H1 (cell line): ENCODE measurements around the gene PLXNB2. TPM values are rescaled to one million over a fixed set of nuclear protein-coding genes. Genes with fewer than 3 reads are reported as not detected.

Experiments used
- CTCF ChIA-PET: fragments of 300-600 bp; sonication (Branson Sonifier 250); formaldehyde crosslinking; loops from one replicate; lab custom pipeline; 2021; ENCODE audit not compliant: partially characterized antibody; lab: Charles Lee
- POLR2A ChIA-PET: fragments of 300-600 bp; sonication (Branson Sonifier 250); formaldehyde crosslinking; loops from one replicate; lab custom pipeline; 2021; ENCODE audit warnings: inconsistent platforms; ENCODE audit not compliant: partially characterized antibody; lab: Charles Lee
- DNase-seq, 2 experiments: peaks; one replicate each; pipeline versions ENCODE4 v3.0.0 to v3.0.0-alpha.2; 2010 to 2022; ENCODE audit warnings: low spot score in 2 of 2, low read depth in 1 of 2, mixed read lengths in 1 of 2
- FAIRE-seq: peaks from 2 replicates; lab custom pipeline; 2011; peaks lifted over from hg19 to GRCh38; lab: Jason Lieb, UNC
- H2AFZ ChIP-seq: 2 replicates; pipeline ENCODE4 v1.8.1; 2012; ENCODE audit warnings: low read length, inconsistent platforms
- H2AK5ac ChIP-seq: 2 replicates; pipeline ENCODE4 v1.6.1; 2013; ENCODE audit warnings: low read depth, low read length
- H2BK120ac ChIP-seq: replicated peaks from 2 replicates; pipeline ENCODE3; 2013; ENCODE audit warnings: low read depth, low read length, inconsistent platforms
- H2BK12ac ChIP-seq: 2 replicates; pipeline ENCODE4 v1.6.1; 2013; ENCODE audit warnings: low read depth, low read length
- H2BK15ac ChIP-seq: 2 replicates; pipeline ENCODE4 v1.6.1; 2013; ENCODE audit warnings: low read length
- H2BK20ac ChIP-seq: 2 replicates; pipeline ENCODE4 v1.6.1; 2013; ENCODE audit warnings: low read length
- H2BK5ac ChIP-seq: 2 replicates; pipeline ENCODE4 v1.6.1; 2013; ENCODE audit warnings: low read depth, low read length
- H3K14ac ChIP-seq: 2 replicates; pipeline ENCODE4 v1.6.1; 2013; ENCODE audit warnings: inconsistent platforms; ENCODE audit not compliant: insufficient read length
- H3K18ac ChIP-seq: 2 replicates; pipeline ENCODE4 v1.6.1; 2013; ENCODE audit warnings: low read length; ENCODE audit errors: extremely low read depth
- H3K23ac ChIP-seq: 2 replicates; pipeline ENCODE4 v1.6.1; 2013; ENCODE audit warnings: inconsistent platforms; ENCODE audit not compliant: insufficient read length
- H3K23me2 ChIP-seq: 2 replicates; pipeline ENCODE4 v1.6.1; 2013; ENCODE audit warnings: low read depth, low read length
- H3K27ac ChIP-seq: 2 replicates; pipeline ENCODE4 v1.6.1; 2011; ENCODE audit warnings: low read depth, low read length, inconsistent platforms
- H3K27me3 ChIP-seq, 4 experiments: replicated peaks in 1 of 4; 1 replicate in 1 of 4; 2 replicates in 3 of 4; pipeline versions ENCODE4 v1.6.1 to v1.8.1; 2011 to 2013; ENCODE audit warnings: low read length in 3 of 4, mild to moderate bottlenecking in 3 of 4, inconsistent platforms in 2 of 4, mixed read lengths in 2 of 4, moderate library complexity in 1 of 4; ENCODE audit not compliant: control insufficient read depth in 3 of 4, insufficient read depth in 3 of 4; ENCODE audit errors: extremely low read depth in 1 of 4
- H3K36me3 ChIP-seq, 4 experiments: 2 replicates each; pipeline versions ENCODE4 v1.6.1 to v1.8.1; 2011 to 2013; ENCODE audit warnings: mild to moderate bottlenecking in 4 of 4, low read length in 3 of 4, moderate library complexity in 2 of 4, control low read depth in 1 of 4, inconsistent platforms in 1 of 4; ENCODE audit not compliant: insufficient read depth in 4 of 4, control insufficient read depth in 2 of 4
- H3K4ac ChIP-seq: replicated peaks from 2 replicates; pipeline ENCODE3; 2013; ENCODE audit warnings: low read length, low read depth, mixed read lengths, inconsistent platforms; ENCODE audit not compliant: insufficient read length
- H3K4me1 ChIP-seq, 4 experiments: replicated peaks in 1 of 4; 1 replicate in 1 of 4; 2 replicates in 3 of 4; pipeline versions ENCODE4 v1.6.1 to v1.8.1; 2011 to 2013; ENCODE audit warnings: low read length in 3 of 4, inconsistent platforms in 2 of 4, mixed read lengths in 1 of 4; ENCODE audit not compliant: insufficient read depth in 4 of 4, control insufficient read depth in 3 of 4
- H3K4me2 ChIP-seq, 2 experiments: 2 replicates each; pipeline versions ENCODE4 v1.6.1 to v1.8.1; 2011 to 2013; ENCODE audit warnings: low read depth in 2 of 2, low read length in 2 of 2, control low read depth in 1 of 2, inconsistent platforms in 1 of 2, mild to moderate bottlenecking in 1 of 2; ENCODE audit not compliant: insufficient read depth in 1 of 2
- H3K4me3 ChIP-seq, 4 experiments: fragments of 200-600, 300-600 bp in 1 of 4; sonication (generic), shearing (Covaris generic), sonication (Bioruptor Twin) in 1 of 4; 2 replicates each; pipeline versions ENCODE4 v1.5.1 to v1.8.1; 2011 to 2016; ENCODE audit warnings: low read length in 4 of 4, low read depth in 3 of 4, control low read depth in 2 of 4, inconsistent platforms in 2 of 4, mild to moderate bottlenecking in 2 of 4, mixed read lengths in 1 of 4, moderate library complexity in 1 of 4; ENCODE audit not compliant: insufficient read depth in 2 of 4; ENCODE audit errors: extremely low read depth in 1 of 4
- H3K56ac ChIP-seq: replicated peaks from 2 replicates; pipeline ENCODE3; 2013; ENCODE audit warnings: low read depth, mild to moderate bottlenecking, mixed read lengths, low read length, inconsistent platforms; ENCODE audit not compliant: insufficient read length
- H3K79me1 ChIP-seq: 2 replicates; pipeline ENCODE4 v1.6.1; 2013; ENCODE audit warnings: low read depth, low read length, control low read depth
- H3K79me2 ChIP-seq, 2 experiments: 2 replicates each; pipeline versions ENCODE4 v1.6.1 to v1.8.1; 2012 to 2013; ENCODE audit warnings: low read length in 2 of 2, mild to moderate bottlenecking in 2 of 2, inconsistent platforms in 1 of 2; ENCODE audit not compliant: insufficient read depth in 2 of 2, control insufficient read depth in 1 of 2
- H3K9ac ChIP-seq, 4 experiments: replicated peaks in 1 of 4; 1 replicate in 1 of 4; 2 replicates in 3 of 4; pipeline versions ENCODE4 v1.6.1 to v1.8.1; 2011 to 2013; ENCODE audit warnings: low read depth in 3 of 4, low read length in 3 of 4, control low read depth in 2 of 4, mild to moderate bottlenecking in 2 of 4, moderate library complexity in 2 of 4, inconsistent platforms in 1 of 4; ENCODE audit errors: extremely low read depth in 1 of 4
- H3K9me3 ChIP-seq, 2 experiments: 2 replicates each; pipeline versions ENCODE4 v1.6.1 to v1.8.1; 2012 to 2013; ENCODE audit warnings: mild to moderate bottlenecking in 2 of 2, moderate library complexity in 2 of 2, control low read depth in 1 of 2, inconsistent platforms in 1 of 2, low read depth in 1 of 2, low read length in 1 of 2, mixed read lengths in 1 of 2; ENCODE audit not compliant: insufficient read depth in 2 of 2
- H4K20me1 ChIP-seq, 2 experiments: replicated peaks in 1 of 2; 2 replicates each; pipeline versions ENCODE3 to v1.8.1; 2011 to 2013; ENCODE audit warnings: inconsistent platforms in 2 of 2, low read length in 2 of 2, mild to moderate bottlenecking in 1 of 2; ENCODE audit not compliant: insufficient read depth in 2 of 2, control insufficient read depth in 1 of 2
- H4K5ac ChIP-seq: 2 replicates; pipeline ENCODE4 v1.6.1; 2013; ENCODE audit warnings: low read length, low read depth, mixed read lengths, inconsistent platforms; ENCODE audit not compliant: insufficient read length
- H4K8ac ChIP-seq: 2 replicates; pipeline ENCODE4 v1.8.0; 2013; ENCODE audit warnings: mild to moderate bottlenecking, moderate library complexity, low read length, inconsistent platforms; ENCODE audit not compliant: insufficient read depth; ENCODE audit errors: extremely low read depth
- H4K91ac ChIP-seq: replicated peaks from 2 replicates; pipeline ENCODE3; 2013; ENCODE audit warnings: low read length, mixed read lengths, inconsistent platforms; ENCODE audit not compliant: insufficient read length
- CBX5 ChIP-seq: fragments of 300-800, 300-1000 bp; sonication (generic); IDR thresholded peaks from 2 replicates; pipeline ENCODE4 v1.7.1; 2016; ENCODE audit warnings: antibody characterized with exemption, low read length, low read depth
- CHD1 ChIP-seq: IDR thresholded peaks from 2 replicates; pipeline ENCODE4 v1.6.1; 2012; ENCODE audit warnings: low read depth, low read length, improper control_type of control experiment
- EGR1 ChIP-seq: IDR thresholded peaks from 2 replicates; pipeline ENCODE4 v1.6.1; 2011; ENCODE audit warnings: low read depth, low read length, borderline replicate concordance
- GTF2F1 ChIP-seq: IDR thresholded peaks from 2 replicates; pipeline ENCODE4 v1.6.1; 2012; ENCODE audit warnings: low read depth, low read length, improper control_type of control experiment, borderline replicate concordance
- KDM4A ChIP-seq: IDR thresholded peaks from one replicate; pipeline ENCODE4 v1.7.1; 2012; ENCODE audit warnings: low read depth, mild to moderate bottlenecking, moderate library complexity, low read length, inconsistent platforms; ENCODE audit not compliant: severe bottlenecking
- NANOG ChIP-seq: IDR thresholded peaks from 2 replicates; pipeline ENCODE4 v1.6.1; 2011; ENCODE audit warnings: low read length, low read depth, mild to moderate bottlenecking, inconsistent platforms; ENCODE audit not compliant: insufficient read depth, poor library complexity, severe bottlenecking
- NRF1 ChIP-seq: IDR thresholded peaks from 2 replicates; pipeline ENCODE4 v1.6.1; 2011; ENCODE audit warnings: mild to moderate bottlenecking, low read depth, low read length, improper control_type of control experiment
- RAD21 ChIP-seq, 2 experiments: IDR thresholded peaks in 1 of 2; conservative IDR thresholded peaks in 1 of 2; 2 replicates each; pipeline ENCODE4 v1.6.1; 2011; ENCODE audit warnings: low read depth in 2 of 2, low read length in 2 of 2, improper control_type of control experiment in 1 of 2, inconsistent platforms in 1 of 2, mild to moderate bottlenecking in 1 of 2, moderate library complexity in 1 of 2
- SAP30 ChIP-seq: fragments of 300-600 bp; sonication (generic); IDR thresholded peaks from 2 replicates; pipeline ENCODE4 v1.7.1; 2012; ENCODE audit warnings: low read length, moderate library complexity, mild to moderate bottlenecking, inconsistent platforms; ENCODE audit not compliant: insufficient read depth, insufficient replicate concordance
- SUZ12 ChIP-seq: fragments of 200-600 bp; sonication (generic); IDR thresholded peaks from 2 replicates; pipeline ENCODE4 v1.6.1; 2012; ENCODE audit warnings: mild to moderate bottlenecking, inconsistent platforms, low read length, moderate library complexity, mixed read lengths
- TAF7 ChIP-seq: optimal IDR thresholded peaks from 2 replicates; pipeline ENCODE3; 2011; ENCODE audit warnings: low read depth, mild to moderate bottlenecking, inconsistent platforms, low read length, moderate library complexity, borderline replicate concordance
- WGBS, 2 experiments: shearing (Covaris generic) in 1 of 2; methylation state at CpG; one replicate each; pipeline versions ENCODE4 v1.1.6 to v1.1.7; 2013 to 2015; ENCODE audit warnings: low lambda C conversion rate in 2 of 2, mixed read lengths in 2 of 2, inconsistent platforms in 1 of 2, low coverage in 1 of 2, missing lambda C conversion rate in 1 of 2; ENCODE audit not compliant: insufficient replicate concordance in 2 of 2, insufficient coverage in 1 of 2, insufficient read length in 1 of 2; ENCODE audit errors: extremely low coverage in 1 of 2, missing lambda C conversion rate in 1 of 2; 5-methylcytosine and 5-hydroxymethylcytosine counted together
- polyA plus RNA-seq, 7 experiments: library from polyadenylated mRNA; depleted of rRNA in 3 of 7; stranded (reverse) in 5 of 7; unstranded in 2 of 7; fragments of >200 nt in 5 of 7; fragments of 200-250 nt in 2 of 7; gene quantifications; 1 replicate in 5 of 7; 2 replicates in 1 of 7; 4 replicates in 1 of 7; pipeline versions ENCODE4 v1.2.1 to v1.2.3, GENCODE V29; 2011 to 2013; ENCODE audit warnings: missing spikeins in 2 of 7, mixed read lengths in 2 of 7
- total RNA-seq: library from RNA; stranded (reverse); fragmentation: NEBNext Ultra II Directional; extraction: Animal tissue kit (Norgen Biotek cat#: 25700); gene quantifications from 2 replicates; pipeline ENCODE4 v1.2.1, GENCODE V29; 2021

PLXNB2 gene
- total and polyA plus RNA-seq, 2 of the 8 experiments (the other 6 are each of a cell fraction or from before 2014, with no cell fraction given) = 58.3 to 92.8 TPM

DNA sequence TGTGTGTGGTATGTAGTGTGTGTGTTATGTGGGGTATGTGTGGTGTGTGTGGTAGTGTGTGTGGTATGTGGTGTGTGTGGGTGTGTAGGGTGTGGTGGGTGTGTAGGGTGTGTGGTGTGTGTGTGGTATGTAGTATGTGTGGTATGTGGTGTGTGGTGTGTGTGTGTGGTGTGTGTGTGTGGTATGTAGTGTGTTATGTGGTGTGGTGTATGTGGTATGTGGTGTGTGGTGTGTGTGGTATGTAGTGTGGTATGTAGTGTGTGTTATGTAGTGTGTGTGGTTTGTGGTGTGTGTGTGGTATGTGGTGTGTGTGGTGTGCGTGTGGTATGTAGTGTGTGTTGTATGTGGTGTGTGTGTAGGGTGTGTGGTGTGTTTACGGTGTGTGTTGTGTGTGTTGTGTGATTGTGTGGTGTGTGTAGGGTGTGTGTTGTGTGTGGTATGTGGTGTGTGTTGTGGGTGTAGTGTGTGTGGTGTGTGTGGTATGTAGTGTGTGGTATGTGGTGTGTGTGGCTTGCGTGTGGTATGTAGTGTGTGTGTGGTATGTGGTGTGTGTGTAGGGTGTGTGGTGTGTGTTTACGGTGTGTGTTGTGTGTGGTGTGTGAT is 31.5 kb upstream of the PLXNB2 start:
- Histone ChIP-seq H3K9ac (peak overlapping the region in 1 of 4 experiments; percentile 28; a peak in 1 of 7 replicates), H3K36me3 (no peaks in the 10 kb centered on the region; a peak in 1 of 8 replicates), H3K23me2 (peaks cover 40% of the 10 kb centered on the region; the same call in 1 of the 2 replicates), H2BK15ac (0 out of 2 replicates have a peak overlapping the region, but pooled peaks have one; percentile 10), H3K9me3 (peaks cover 0 to 3% of the 10 kb centered on the region in 2 experiments; a peak in 1 of 4 replicates), H3K4me2 (peak overlapping the region in 1 of 2 experiments; percentile 14; a peak in 1 of 4 replicates), H4K5ac (no peak overlapping the region), H4K91ac (peak overlapping the region; percentile 95), H3K79me2 (no peaks in the 10 kb centered on the region), H2BK120ac (peak overlapping the region; percentile 22), H2BK20ac (no peak overlapping the region), H3K4ac (peak overlapping the region; percentile 94), H4K8ac (no peak overlapping the region), H3K14ac (no peak overlapping the region), H2BK5ac (no peak overlapping the region), H3K79me1 (peaks cover 17% of the 10 kb centered on the region), H3K27ac (no peak overlapping the region), H3K4me3 (no peak overlapping the region), H3K23ac (no peak overlapping the region), H2AFZ (no peak overlapping the region)
- WGBS, 2 experiments = 82 to 100% methylated on average over 3 to 4 of the region's 4 CpGs
- ChIA-PET CTCF (no interaction called here), POLR2A (no interaction called here)
- no peak for TF ChIP-seq GTF2F1
- no peak for TF ChIP-seq NRF1
- TF ChIP-seq EGR1 = no peak
- TF ChIP-seq CBX5 = no peak
- TF ChIP-seq TAF7 = no peak
- no peak for TF ChIP-seq SUZ12
- no peak for TF ChIP-seq CHD1
- no peak for TF ChIP-seq KDM4A
- TF ChIP-seq SAP30 = no peak
- TF ChIP-seq NANOG = no peak
- no peak for TF ChIP-seq RAD21 (IDR thresholded peaks at IDR 0.05 in 1 of 2, conservative IDR thresholded peaks at IDR 0.05 in 1 of 2; ENCODE audit: low read depth in 2 of 2, low read length in 2 of 2)
- TF ChIP-seq, all 59 proteins: peak for 0
- H3K56ac ChIP-seq = peak overlapping the region; percentile 100
- peak overlapping the region; percentile 69 for H2AK5ac ChIP-seq
- FAIRE-seq (no peak), DNase-seq (no peak)
- peaks cover 0 to 2% (median under 1%) of the 10 kb centered on the region in 4 experiments; a peak in 3 of 7 replicates for H3K4me1 ChIP-seq
- peaks cover 2 to 33% of the 10 kb centered on the region in 2 experiments for H4K20me1 ChIP-seq
- peaks cover 0 to 5% (median 0%) of the 10 kb centered on the region in 4 experiments; a peak in 3 of 7 replicates for H3K27me3 ChIP-seq
- 0 out of 2 replicates have a peak overlapping the region, but pooled peaks have one; percentile 7 for H2BK12ac ChIP-seq
- H3K18ac ChIP-seq = no peak overlapping the region
